GM12874 (cell line): Measurements from ENCODE around the gene RCBTB2.

Experiments used
- TF ChIP-seq, protein P1 (sequence below): IDR thresholded peaks from 2 replicates; pipeline ENCODE4 v1.5.1; 2011; ENCODE audit warnings: low read depth, mild to moderate bottlenecking, control low read depth, low read length, moderate library complexity; ENCODE audit not compliant: insufficient read depth

Gene RCBTB2

DNA sequence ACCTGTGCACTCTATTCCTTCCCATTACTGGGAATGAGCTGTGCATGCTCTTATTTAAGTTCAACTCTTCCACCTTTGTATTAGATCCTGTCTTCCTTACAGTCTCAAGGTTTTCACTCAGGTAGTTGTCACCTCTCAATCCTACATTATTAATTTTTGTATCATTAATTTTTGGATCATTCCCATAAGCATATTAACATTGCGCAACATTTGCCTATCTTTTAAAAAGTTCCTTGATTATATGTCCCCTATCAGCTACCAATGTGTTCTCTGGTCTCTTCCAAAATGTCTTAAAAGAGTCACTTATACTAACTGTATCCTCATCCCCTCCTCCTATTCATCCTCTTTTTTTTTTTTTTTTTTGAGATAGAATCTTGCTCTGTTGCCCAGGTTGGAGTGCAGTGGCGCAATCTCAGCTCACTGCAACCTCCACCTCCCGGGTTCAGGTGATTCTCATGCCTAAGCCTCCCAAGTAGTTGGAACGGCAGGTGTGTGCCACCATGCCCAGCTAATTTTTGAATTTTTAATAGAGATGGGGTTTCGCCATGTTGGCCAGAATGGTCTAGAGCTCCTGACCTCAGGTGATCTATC lies 2.1 kb upstream of the RCBTB2 start:
- TF ChIP-seq, protein P1, sequence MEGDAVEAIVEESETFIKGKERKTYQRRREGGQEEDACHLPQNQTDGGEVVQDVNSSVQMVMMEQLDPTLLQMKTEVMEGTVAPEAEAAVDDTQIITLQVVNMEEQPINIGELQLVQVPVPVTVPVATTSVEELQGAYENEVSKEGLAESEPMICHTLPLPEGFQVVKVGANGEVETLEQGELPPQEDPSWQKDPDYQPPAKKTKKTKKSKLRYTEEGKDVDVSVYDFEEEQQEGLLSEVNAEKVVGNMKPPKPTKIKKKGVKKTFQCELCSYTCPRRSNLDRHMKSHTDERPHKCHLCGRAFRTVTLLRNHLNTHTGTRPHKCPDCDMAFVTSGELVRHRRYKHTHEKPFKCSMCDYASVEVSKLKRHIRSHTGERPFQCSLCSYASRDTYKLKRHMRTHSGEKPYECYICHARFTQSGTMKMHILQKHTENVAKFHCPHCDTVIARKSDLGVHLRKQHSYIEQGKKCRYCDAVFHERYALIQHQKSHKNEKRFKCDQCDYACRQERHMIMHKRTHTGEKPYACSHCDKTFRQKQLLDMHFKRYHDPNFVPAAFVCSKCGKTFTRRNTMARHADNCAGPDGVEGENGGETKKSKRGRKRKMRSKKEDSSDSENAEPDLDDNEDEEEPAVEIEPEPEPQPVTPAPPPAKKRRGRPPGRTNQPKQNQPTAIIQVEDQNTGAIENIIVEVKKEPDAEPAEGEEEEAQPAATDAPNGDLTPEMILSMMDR: no peak

DNA sequence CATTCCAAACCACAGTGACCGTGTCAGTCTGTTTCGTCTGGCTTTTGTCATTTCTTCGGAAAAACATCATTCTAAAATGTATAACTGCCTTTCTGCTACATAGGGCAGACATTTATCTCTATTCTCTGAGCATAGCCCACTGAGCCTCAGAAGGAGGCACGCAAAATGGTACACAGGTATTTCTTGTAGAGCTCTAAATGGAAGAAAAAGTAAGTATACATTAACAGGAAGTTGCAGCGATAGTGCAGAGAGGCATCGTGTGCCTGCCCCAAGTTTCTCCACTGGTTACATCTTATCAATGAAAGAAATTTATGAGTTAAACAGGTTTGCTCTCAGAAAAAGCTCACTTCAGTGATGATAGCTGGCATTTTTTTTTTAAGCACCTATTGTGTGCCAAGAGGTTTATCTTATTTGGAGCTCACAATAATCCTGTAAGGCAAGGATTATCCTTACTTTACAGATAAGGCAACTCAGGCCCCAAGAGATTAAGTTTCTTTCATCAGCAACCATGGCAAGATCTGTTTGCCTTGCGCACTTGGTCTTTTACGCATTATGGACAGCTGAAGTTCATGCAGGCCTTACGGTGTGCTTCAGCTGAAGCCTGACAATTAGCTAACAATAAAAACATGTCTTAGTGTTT lies 1.2 kb upstream of the RCBTB2 start:
- TF ChIP-seq, protein P1: no peak

DNA sequence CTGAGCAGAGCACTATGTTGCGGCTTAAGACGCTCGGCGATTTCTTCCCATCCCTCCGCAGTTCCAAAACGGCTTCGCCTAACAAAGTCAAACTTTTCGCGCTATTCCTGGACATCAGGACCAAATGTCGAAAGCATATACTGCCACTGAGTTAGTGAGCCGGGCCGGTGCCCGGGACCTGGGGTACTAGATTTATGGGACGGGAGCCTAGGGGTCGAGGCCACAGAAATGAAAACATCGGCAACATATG lies 699 bp downstream of the RCBTB2 start:
- TF ChIP-seq, protein P1: no peak

DNA sequence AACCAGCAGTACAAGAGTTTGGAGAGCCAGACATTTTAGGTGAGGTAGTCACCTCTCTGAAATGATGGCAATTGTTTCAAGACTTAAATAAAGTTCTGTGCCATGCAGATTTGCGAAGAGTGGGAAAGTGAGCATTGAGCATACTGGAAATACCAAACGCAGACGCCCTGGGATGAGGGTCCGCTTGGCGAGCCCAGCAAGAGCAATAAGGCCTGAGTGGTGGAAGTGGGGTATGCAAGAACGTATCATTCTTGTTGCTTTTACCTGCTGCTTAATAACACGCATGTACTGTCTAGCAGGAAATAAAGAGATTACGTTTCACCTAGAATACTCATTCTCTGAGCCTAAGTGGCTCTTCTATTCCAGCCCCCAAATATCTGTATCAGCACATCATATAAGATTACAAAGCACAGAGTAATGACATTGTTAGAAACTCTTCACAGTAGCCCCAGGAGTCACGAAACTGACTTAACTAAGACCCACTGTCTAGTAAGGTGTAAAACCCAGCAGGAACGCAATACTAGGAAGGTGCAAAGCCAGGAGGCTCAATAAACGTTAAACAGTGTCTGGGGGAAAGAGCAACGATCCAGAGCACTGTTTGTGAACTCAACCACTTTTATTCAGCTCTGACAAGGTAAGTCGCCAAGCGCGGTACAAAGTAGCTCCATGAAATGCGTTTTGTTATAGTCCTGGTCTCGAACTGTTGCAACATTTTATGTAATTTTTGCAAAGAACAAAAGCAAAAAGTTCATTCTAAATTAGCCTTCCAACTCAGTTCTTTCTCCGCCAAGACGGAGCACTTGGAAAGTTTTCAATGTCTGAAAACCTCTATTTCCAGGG lies 1.2 kb downstream of the RCBTB2 start:
- TF ChIP-seq, protein P1: no peak

DNA sequence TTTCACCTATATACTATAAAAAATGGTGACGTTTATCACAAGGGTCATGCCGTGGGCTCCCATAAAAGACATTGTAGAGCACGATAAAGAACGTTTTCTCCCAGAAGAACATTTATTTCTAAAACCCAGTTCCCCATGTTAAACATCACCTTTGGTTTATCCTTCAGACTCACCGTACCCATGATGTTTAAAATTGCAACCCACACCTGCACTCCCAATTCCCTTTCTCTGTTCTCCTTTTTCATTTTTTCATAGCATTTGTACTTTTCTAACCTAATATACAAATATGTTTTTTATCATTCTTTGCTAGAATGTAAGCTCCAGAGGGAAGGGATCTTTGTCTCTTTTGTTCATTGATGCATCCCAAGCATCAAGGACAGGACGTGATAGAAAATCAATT lies 2.0 kb downstream of the RCBTB2 start:
- TF ChIP-seq, protein P1: no peak

DNA sequence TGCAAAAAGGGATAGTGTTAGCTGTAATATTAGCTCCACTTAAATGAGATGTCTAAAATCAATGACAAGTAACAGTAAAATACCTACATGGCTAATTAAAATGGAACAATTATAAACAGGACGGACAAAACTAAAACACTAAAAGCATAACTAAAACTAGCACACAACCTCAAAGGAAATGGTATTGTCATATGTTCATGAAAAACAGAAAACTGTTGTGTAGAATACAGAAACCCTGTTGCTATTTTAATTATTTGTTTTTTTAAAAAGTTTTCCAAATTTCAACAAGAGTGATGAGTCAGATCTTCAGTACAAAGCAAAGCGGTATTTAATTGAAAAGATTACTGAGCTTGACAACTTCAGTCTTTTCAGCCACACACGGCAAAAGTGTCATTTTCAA lies 4.2 kb downstream of the RCBTB2 start:
- TF ChIP-seq, protein P1: no peak

DNA sequence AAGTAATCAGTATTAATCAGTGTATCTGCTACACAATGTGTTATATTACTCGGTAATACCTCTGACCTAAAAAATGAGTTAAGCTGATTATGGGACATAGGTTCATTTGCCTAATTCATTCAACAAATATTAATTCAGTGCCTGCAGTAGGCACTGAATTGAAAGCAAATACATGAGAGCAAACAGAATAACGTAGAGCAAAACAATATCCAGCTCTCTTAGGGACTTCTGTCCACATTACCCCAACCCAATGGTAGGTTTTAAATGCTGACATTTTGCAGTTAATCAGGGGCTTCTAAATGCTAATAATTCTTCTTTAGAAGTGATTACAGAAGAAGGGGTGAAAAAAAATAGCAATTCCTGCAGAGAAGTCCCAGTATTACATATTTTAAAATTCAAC lies 4.9 kb downstream of the RCBTB2 start:
- TF ChIP-seq, protein P1: no peak
